Posterior cingulate gyrus (tissue), 11 donors: ENCODE data around the gene CFAP73.
A peak's percentile ranks its signal among the peaks of the same experiment; 100 is the strongest.

ENCODE experiments used
- DNase-seq, 10 donors: peaks; one replicate each; pipeline versions ENCODE4 v3.0.0 to v3.0.0-alpha.2; 2020 to 2021; ENCODE audit warnings: mixed read lengths in 3 of 10
- intact Hi-C: fragments of 100-400 bp; cut with DNase I; formaldehyde crosslinking; loops from one replicate; pipeline ENCODE4 v1.15.1; 2023

Gene CFAP73

DNA sequence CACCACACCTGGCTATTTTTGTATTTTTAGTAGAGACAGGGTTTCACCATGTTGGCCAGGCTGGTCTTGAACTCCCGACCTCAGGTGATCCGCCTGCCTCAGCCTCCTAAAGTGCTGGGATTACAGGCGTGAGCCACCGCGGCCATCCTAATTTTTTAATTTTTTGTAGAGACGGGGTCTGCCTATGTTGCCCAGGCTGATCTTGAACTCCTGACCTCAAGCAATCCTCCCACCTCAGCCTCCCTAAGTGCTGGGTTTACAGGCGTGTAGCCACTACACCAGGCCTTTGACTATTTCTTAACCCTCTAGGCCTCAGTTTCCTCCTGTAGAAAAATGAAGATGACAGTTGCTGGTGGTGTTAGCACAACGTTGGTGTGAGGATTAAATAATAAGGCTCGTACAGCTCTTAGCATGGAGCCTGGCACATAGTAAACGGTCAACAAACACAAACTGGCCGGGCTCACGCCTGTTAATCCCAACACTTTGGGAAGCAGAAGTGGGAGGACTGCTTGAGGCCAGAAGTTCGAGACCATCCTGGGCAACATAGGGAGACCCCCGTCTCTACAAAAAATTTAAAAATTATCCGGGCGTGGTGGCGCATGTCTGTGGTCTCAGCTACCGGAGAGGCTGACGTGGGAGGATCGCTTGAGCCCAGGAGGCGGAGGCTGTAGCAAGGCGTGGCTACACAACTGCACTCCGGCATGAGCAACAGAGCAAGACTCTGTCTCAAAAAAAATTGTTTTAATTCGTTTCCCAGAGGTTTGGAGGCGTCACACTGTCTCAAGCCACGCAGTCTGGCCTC, 34.8 kb downstream of the CFAP73 start:
- DNase-seq, result no peak
- intact Hi-C loops, result no loop called here

DNA sequence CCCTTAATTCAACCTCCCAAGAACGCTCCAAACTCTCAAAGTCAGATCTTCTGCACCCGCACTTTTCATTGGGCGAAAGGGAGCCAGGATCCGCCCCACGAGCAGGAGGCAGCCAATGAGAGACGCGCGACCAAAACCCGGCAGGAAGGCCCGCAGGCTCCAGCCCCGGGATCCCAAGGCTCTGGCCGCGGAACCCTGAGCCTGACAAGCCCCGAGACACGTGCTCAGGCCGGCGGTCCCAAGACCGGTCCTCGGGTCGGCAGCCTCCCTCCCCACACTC, 35.3 kb downstream of the CFAP73 start:
- intact Hi-C loops, result no loop called here
- DNase-seq, result peak; percentile 76 to 97 (median 86)

DNA sequence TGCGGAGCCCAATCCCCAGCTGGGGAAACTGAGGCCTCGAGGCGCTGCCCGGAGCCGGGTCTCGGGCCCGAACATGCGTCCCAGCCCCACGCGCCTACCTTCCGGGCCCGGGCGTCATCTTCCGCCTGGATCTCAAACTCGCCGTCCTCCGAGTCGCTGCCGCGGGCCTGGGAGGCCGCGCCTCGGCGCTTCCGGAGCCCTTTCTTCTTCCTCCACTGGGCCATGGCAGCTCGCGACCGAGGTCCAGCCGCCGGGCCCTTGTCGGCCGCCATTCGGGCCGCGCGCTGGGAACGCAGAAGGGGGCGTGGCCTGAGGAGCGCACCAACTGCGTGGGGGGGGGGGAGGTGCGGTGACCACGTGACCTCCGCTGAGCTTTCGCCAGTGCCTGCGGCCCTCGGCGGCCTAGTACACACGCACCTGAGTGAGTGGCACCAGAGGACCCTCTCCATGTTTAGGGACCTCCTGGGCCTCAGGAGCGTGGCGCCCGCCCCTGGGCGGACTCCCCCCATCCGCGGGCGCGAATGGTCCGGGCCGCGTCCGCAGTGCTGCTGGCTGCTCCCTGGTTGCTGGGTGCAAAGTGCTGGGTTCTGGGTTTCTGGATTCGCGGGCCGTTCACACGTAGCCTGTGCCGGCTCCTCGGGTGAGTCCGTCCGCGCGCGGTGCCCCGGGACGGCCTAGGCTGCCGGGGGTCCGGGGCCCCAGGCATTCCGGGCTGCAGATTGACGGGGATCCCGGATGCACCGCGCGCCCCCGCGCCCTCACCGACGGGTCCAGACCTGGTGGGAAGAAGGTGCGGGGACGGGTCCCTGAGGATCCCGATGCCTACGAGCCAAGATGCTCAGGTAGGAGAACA, 35.9 kb downstream of the CFAP73 start, which contains the start of the genes DDX54 and RITA1:
Gene DDX54 (minus strand): TSS at position 299 of the 853 bp plus-strand sequence. CDS start 27 bp downstream, at position 272.
Gene RITA1 (plus strand): TSS at position 542 of the 853 bp plus-strand sequence. CDS start 1,026 bp downstream, outside the sequence.
- peak; percentile 64 to 95 (median 77) for DNase-seq
- intact Hi-C loops, result no loop called here

DNA sequence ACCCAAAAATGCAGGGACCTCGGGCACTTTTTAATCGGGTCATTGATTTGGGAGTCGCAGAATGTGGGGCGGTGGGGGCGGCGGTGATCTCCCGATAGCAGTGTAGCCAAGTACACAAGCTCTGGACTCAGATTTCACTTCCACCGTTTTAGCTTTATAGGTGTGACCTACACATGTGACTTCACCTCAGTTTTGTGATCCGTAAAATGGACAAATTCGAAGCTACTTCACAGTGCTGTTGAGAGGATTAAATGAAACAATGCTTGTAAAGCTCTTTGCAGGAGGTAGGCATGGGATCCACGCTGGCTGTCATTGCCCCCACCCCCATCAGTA, 36.5 kb downstream of the CFAP73 start:
- DNase-seq, result peak in 1 of 10 donors; percentile 86
- intact Hi-C loops, result no loop called here

DNA sequence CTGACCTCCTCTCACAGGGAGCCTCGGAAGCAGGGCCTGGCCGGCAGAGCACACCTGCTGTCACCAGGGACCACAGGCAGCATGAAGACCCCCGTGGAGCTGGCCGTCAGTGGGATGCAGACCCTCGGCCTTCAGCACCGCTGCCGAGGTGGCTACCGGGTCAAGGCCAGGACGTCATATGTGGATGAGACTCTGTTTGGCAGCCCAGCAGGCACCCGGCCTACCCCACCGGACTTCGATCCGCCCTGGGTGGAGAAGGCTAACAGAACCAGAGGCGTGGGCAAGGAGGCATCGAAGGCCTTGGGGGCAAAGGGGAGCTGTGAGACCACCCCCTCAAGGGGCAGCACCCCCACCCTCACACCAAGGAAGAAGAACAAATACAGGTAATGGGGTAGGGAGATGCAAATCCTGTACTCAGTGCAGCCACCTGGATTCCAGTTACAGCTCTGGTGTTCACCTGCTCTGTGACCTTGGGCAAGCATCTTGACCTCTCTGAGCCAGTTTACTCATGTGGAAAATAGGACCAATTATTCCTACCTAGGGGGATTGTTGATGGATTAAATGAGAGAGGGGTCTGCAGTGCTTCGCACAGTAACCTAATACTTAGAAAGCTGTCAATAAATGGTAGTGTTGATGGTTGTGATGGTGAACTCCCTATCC, 37.3 kb downstream of the CFAP73 start:
- intact Hi-C loops, result no loop called here
- peak in 1 of 10 donors; percentile 70 for DNase-seq

DNA sequence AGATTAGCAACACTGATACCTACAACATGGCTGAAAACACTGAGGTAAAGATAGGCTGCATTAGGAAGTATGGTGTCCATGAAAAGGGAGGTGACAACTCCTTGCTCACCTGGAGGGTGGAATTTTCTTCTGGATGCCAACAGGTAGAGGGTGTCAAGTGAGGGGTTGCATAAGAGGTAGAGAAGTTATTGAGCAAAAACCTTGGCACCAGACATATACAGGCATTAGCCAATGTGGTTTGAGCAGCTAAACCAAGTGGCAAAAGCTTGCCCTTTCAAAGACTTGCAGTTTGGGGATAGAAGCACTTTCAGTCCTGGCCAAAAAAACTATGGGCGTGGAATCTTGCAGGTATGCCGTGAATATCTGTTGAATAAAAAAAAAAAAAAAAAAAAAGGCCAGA, 39.8 kb downstream of the CFAP73 start:
- no peak for DNase-seq
- intact Hi-C loops, result no loop called here

DNA sequence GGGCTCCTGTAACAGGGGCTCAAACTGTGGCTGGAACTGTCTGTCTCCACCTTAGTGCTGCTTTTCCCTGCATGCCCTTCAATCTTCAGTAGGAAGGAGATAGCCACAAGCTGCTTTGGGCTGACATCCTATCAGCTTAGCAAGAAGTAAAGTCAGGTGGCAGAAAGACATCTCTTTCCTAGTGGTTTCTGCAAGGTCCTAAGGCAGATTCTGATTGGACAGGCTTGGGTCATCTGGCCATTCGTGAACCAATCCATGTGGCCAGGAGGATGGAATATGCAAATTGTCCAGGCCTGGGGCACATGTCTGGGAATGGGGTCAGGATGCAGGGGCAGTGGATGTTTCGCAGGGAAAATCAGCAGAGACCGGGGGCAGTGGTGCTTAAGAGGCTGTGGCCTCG, 41.2 kb downstream of the CFAP73 start:
- DNase-seq, result peak in 3 of 10 donors; percentile 29 to 84 (median 57)
- intact Hi-C loops, result no loop called here

DNA sequence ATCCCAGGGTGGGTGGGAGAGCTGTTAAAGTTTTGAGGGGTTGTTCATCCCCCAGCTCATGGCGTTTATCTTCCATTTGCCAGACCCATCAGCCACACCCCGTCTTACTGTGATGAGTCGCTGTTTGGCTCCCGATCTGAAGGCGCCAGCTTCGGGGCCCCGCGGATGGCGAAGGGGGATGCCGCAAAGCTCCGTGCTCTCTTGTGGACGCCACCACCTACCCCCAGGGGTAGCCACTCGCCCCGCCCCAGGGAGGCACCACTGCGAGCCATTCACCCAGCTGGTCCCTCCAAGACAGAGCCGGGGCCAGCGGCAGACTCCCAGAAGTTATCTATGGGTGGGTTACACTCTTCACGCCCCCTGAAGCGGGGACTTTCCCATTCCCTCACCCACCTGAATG, 41.7 kb downstream of the CFAP73 start:
- intact Hi-C loops, result no loop called here

DNA sequence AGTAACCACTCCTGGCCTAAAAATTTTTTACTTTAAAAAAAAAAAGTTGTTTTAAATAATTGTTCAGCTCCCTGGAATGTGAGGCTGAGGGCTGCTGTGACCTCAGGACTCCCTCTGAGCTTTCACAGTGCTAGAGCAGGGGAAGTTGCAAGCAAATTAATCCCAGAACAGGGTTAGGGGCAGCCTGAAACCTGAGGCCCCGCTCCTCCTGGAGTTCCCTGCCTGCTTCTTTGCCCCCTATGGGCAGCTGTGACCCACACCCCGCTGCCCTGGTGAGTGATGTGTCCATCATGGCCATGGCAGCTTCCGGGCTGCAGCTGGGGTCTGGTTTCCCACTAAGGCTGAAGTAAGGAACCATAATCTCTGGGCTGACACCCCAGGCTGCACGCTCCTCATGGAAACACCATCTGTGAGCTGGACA, 45.5 kb downstream of the CFAP73 start:
- intact Hi-C loops, result loop anchor here (5.0 kb wide), 1 partner anchor 232 kb away; no protein-coding TSS in a partner anchor

More for the DNA sequence above, 41.7 kb downstream of the CFAP73 start:
- DNase-seq, result peak in 2 of 10 donors; percentile 51 to 75

DNA sequence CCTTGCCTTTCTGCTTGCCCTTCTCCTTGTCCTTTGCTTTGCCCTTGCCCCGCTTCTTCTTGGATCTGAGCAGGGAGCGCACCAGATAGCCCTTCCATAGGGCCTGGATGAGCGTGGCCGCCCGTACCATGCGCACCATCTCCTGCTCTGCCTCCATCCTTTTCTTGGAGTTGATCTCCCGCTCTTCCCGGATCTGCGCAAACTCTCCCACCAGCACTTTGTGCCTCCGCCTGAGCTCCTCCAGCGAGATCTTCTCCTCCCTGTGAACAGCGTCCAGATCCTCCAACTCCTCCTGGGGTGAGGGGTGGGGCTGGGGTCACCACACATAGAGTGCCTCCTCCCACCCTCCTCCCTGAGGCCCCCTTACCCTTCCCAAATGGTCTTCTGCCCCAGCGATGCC, 46.1 kb downstream of the CFAP73 start:
- intact Hi-C loops, result loop anchor here (5.0 kb wide), 1 partner anchor 232 kb away; no protein-coding TSS in a partner anchor
- DNase-seq, result peak in 2 of 10 donors; percentile 16 to 35

More for the DNA sequence above, 45.5 kb downstream of the CFAP73 start:
- no peak for DNase-seq

DNA sequence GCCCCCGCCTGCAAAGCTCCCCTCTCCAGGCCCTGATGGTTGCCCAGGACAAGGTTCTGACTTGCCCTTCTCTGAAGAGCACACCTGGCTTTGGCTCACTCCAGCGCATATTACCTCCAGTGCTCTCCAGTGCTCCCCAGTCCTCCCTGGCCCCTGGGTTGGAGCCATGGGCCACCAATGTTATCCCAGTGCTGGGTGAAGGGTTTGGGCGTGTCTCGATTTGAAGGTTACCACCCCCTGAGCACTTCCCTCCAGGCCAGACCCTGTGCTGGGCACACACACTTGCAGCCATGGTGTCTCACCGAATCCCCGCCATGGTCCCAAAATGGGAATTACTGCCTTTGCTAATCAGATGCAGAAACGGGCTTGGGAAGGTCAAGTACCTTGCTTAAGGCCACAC, 47.1 kb downstream of the CFAP73 start:
- intact Hi-C loops, result loop anchor here (5.0 kb wide), 1 partner anchor 231 kb away; no protein-coding TSS in a partner anchor

DNA sequence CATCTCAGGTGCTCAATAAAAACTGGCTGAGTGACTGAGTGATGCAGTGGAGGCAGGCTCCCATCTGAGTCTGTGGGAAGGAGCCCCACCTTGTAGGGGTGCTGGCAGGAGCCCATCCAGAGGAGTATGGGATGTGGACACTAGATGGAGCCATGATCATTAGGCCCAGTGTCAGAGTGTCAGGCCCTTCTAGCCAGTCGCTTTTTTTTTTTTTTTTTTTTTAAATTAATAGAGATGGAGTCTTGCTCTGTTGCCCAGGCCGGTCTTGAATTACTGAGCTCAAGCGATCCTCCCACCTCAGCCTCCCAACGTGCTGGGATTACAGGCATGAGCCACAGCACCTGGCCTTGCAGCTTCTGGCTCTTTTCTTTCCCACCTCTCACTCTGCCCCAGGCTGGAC, 47.5 kb downstream of the CFAP73 start:
- intact Hi-C loops, result loop anchor here (5.0 kb wide), 1 partner anchor 230 kb away; no protein-coding TSS in a partner anchor
- DNase-seq, result peak in 6 of 10 donors; percentile 31 to 91 (median 62)

More for the DNA sequence above, 47.1 kb downstream of the CFAP73 start:
- peak in 1 of 10 donors; percentile 50 for DNase-seq

DNA sequence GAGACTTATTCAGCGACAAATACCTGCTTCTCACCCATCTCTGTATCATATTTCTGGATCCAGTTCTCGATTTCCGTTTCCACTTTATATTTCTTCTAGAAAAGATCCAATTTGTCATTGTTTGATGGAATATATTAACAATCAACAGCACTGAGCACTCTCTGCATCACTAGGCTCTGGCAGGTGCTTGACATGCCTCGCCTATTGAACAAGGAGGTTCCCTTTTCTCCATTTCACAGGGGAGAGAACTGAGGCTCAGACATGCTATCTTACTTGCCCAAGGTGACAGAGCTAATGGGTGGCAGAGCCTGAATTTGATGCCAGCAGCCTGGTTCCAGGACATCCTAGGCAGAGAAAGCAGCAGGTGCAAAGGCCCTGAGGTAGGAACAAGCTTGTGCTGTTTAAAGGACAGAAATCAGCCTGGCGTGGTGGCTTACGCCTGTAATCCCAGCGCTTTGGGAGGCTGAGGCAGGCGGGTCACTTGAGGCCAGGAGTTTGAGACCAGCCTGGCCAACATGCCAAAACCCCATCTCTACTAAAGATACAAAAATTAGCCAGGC, 48.1 kb downstream of the CFAP73 start:
- intact Hi-C loops, result loop anchor here (5.0 kb wide), 1 partner anchor 230 kb away; no protein-coding TSS in a partner anchor
- peak in 1 of 10 donors; percentile 36 for DNase-seq

DNA sequence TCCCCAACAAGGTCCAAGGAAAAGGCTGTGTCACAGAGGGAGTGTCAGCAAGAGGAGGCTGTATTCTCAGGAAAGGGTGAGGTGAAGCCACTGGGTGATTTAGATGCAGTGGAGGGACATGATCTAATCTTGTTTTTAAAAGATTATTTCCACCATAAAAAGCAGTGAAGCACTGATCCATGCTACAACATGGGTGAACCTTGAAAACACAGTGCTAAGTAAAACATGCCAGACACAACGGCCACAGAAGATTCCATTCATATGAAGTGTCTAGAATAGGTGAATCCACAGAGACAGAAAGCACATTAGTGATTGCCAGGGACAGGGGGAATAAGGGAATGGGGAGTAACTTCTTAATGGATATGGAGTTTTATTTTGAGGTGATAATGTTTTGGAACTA, 48.8 kb downstream of the CFAP73 start:
- intact Hi-C loops, result loop anchor here (5.0 kb wide), 1 partner anchor 229 kb away; no protein-coding TSS in a partner anchor
- DNase-seq, result no peak

DNA sequence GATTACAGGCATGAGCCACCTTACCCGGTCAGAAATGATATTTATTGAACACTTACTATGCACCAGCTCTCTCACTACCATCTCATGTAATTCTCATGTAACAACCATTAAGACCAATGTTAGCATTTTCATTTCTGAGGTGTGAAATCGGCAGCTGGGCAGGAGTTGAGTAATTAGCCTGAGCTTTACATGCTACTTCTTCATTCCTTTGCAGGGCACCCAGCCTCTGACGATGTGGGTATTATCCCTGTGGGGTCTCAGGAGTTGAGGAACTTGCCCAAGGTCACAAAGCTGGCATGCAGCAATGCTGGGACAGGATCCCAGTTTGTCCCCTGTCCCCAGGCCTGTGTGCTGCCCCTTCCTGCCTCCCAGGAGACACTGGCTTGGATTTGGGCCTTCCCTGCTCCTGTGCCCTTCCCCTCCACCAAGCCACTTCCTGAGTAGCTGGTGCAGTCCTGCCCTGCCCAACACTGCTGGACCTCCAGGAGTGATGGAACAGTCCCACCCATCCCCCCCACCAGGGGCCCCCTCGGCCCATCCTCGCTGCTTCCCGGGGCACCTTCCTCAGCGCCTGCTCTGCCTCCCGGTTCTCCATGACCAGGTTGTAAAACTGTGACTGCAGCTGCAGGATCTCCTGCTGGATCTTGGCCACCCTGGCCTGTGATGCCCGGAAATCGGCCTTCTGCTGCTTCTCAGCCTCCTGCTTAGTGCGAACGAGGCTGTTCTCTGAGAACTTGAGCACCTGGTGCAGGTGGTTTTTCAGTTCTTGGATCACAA, 50.7 kb downstream of the CFAP73 start:
- intact Hi-C loops, result no loop called here

DNA sequence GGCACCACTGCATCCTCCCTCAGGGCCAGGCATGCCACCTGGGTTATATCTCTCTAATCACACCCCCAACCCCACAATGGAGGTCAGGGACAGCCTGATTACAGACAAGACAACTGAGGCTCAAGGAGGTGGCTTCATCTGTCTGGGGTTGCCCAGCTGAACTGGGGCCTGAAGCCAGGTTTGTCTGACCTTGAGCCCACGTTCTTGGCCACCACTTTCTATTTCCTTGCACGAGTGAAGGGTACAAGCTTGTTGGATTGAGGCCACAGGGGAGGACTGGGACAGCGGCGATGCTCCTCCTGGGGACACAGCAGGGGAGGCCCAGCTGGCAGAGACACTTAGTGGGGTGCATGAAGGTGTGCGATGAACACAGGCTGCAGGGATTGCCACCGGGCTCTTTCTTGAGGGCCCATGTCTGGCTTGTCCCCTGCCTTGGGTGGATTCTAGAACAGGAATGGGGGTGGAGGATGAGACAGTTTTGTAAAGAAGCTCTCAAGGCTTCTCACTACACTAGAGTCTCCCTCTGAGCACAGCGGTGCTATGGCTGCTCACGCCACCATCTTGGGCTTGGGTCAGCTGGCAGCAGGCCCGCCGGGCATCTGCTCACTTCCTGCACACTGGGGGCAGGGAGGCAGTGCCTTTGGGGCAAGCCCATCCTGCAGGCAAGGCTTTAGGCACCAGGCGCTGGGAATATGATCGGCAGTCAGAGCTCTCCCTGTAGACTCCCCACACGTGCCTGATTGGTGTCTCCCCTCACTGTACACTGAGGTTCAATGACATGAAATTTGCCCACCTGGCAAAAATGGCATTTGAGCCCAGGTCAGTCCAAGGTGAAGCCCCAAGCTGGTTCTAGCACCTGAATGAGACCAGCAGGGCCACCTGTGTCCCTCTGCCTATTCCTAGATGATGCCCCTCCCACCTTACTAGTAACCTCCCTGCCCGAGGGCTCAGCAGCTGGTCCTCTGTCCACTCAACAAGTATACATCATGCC, 52.0 kb downstream of the CFAP73 start:
- DNase-seq, result peak in 1 of 10 donors; percentile 62
- intact Hi-C loops, result no loop called here

More for the DNA sequence above, 50.7 kb downstream of the CFAP73 start:
- DNase-seq, result peak in 1 of 10 donors; percentile 47

DNA sequence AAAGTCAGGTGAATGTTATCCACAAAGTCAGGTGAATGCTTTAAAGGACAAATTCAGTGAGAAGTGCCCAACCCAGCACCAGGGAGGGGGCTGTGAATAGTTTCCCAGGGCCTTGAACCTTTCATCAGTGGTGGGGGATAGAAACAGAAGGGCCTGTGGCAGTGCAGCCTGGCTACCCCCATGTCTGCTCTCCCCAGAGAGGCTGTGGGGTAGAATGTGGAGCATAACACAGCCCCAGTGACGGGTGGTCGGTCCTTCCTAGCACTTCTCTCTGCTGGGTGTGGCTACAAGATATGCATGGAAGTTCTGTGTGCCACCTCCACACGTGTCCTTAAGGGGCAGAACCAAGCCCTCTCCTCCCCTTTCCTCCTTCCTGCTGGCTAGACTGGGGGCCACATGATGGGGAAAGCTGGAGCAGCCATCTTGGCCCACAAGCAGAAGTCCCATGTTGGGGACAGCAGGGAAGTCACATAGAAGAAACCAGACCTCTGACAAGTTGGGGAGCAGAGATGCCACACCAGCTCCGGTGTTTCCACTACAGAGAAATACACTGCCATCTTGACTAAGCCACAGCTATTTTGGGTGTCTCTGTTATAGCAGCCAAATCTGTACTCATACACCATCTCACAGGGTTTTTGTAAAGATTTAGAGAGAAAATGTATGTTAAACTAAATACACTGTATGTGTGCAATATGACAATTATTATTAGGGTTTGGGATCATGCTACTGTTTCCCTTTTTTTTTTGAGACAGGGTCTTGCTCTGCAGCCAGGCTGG, 53.0 kb downstream of the CFAP73 start:
- DNase-seq, result peak in 1 of 10 donors; percentile 17
- intact Hi-C loops, result no loop called here
